Astrocyte of the cerebellum (primary cell): ENCODE results near the gene CD300E.

Source experiments
- DNase-seq: peaks from one replicate; pipeline ENCODE4 v3.0.0-alpha.2; 2011; ENCODE audit warnings: low read depth
- H3K4me3 ChIP-seq: 2 replicates; pipeline ENCODE4 v1.5.1; 2011; ENCODE audit warnings: mild to moderate bottlenecking, low read depth, low read length, moderate library complexity
- in situ Hi-C: cut with HindIII; loops from 2 replicates; pipeline ENCODE4 v1.10.0; 2017; ENCODE audit warnings: low sequenced_read_pairs
- TF ChIP-seq, protein P1 (sequence below): IDR thresholded peaks from 2 replicates; pipeline ENCODE4 v1.5.1; 2012; ENCODE audit warnings: low read length, low read depth, moderate library complexity, mild to moderate bottlenecking; ENCODE audit errors: missing control alignments

CD300E gene

GRCh38 chr17:74612046-74612445 is 11.5 kb downstream of the CD300E start:
- DNase-seq = no peak
- H3K4me3 ChIP-seq = no peak overlapping the region
- TF ChIP-seq, protein P1, sequence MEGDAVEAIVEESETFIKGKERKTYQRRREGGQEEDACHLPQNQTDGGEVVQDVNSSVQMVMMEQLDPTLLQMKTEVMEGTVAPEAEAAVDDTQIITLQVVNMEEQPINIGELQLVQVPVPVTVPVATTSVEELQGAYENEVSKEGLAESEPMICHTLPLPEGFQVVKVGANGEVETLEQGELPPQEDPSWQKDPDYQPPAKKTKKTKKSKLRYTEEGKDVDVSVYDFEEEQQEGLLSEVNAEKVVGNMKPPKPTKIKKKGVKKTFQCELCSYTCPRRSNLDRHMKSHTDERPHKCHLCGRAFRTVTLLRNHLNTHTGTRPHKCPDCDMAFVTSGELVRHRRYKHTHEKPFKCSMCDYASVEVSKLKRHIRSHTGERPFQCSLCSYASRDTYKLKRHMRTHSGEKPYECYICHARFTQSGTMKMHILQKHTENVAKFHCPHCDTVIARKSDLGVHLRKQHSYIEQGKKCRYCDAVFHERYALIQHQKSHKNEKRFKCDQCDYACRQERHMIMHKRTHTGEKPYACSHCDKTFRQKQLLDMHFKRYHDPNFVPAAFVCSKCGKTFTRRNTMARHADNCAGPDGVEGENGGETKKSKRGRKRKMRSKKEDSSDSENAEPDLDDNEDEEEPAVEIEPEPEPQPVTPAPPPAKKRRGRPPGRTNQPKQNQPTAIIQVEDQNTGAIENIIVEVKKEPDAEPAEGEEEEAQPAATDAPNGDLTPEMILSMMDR = no peak
- in situ Hi-C loops = no loop called here

DNA sequence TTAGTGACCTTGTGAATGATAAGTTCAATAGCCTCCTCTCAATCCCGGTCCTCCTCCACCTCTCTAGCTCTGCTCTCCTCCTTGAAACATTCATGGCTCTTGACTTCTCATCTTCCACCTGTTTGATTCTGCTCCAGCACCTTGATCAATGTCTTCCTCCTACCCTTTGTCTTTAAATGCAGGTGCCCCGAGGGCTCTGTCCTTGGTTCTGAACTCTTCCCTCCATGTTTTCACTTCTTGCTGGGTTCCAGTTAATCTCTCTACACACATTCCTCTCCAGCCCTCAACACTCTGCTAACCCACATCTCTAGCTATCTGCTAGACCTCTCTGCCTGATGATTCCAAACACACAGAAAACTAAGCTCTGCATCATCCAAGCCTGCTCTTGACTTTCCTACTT is 13.4 kb downstream of the CD300E start:
- H3K4me3 ChIP-seq = no peak overlapping the region
- TF ChIP-seq, protein P1 = no peak
- no peak for DNase-seq
- in situ Hi-C loops = no loop called here

DNA sequence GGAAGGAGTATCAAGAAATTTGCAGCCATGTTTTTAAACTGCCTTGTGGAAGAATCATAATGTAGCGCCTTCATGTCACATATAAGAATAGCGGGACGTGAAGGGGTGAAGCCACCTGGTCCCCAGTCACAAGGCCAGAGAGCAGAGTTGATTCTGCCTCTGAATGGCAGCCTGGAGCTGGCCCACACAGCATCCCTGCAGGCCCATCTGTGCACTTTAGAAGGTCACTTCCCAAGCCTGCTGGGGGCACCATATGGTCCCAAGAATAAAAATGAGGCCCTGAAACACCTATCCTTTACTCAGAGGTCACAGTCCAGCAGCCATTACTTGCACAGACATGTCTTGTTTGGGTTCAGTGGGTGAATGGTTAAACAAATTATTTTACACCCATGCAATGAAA is 15.0 kb downstream of the CD300E start:
- DNase-seq = no peak
- no peak overlapping the region for H3K4me3 ChIP-seq
- TF ChIP-seq, protein P1 = no peak
- in situ Hi-C loops = no loop called here

DNA sequence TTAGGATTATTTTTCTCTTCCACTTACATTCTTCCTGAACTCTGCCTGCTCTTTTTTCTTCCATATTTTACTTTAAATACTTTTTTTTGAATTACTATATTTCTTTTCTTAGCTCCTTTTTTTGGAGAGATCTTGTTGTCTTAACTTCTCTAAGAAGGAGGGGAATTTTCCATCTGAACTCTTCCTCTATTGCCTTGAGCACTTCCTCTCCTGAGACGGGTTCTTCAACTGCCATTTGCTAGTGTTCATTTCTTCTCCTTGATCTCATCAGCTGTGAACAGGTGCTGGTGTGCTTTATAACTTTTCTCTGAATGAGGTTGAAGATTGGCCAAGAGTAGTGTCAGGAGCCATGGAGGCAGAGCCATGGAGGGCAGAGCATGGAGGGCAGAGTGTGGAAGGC is 16.3 kb downstream of the CD300E start:
- in situ Hi-C loops = no loop called here
- H3K4me3 ChIP-seq = no peak overlapping the region
- no peak for DNase-seq
- TF ChIP-seq, protein P1 = no peak

DNA sequence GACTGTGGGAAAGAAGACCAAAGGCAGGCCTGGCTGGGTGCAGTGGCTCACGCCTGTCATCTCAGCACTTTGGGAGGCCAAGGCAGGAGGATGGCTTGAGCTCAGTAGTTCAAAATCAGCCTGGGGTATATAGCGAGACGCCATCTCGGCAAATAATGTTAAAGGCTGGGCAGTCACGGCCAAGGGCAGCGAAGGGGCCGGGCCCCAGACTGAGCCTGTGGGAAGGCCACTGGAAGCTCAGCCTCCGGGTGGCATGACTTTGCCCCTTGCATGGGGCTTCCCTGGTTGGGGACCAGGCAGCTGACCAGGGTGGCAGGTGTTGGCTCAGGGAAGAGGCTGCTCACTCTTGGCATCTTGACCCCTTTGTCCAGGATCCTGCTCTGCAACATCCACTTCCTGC is 17.5 kb downstream of the CD300E start:
- no peak for DNase-seq
- in situ Hi-C loops = no loop called here
- H3K4me3 ChIP-seq = no peak overlapping the region
- TF ChIP-seq, protein P1 = no peak

DNA sequence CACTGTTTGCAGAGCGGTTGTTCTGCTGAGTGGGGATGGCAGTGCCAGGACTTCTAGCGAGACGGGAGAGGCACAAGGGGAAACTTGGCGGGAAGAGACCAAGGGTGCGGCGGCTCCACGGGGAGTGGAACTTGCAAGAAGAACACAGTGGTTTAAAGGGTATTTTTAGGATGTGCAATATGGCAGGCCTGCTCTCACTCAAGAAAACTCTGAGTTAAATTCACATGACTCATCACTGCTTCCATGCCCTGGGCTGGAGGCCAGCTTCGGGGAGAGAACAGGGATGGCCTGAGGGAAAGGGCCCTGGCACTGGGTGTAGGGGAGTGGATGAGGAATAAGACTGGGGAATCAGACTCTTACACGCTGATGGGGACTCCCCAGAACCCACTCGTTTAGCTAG is 18.2 kb downstream of the CD300E start:
- peak; percentile 19 for DNase-seq
- TF ChIP-seq, protein P1 = no peak
- no peak overlapping the region for H3K4me3 ChIP-seq
- in situ Hi-C loops = no loop called here

DNA sequence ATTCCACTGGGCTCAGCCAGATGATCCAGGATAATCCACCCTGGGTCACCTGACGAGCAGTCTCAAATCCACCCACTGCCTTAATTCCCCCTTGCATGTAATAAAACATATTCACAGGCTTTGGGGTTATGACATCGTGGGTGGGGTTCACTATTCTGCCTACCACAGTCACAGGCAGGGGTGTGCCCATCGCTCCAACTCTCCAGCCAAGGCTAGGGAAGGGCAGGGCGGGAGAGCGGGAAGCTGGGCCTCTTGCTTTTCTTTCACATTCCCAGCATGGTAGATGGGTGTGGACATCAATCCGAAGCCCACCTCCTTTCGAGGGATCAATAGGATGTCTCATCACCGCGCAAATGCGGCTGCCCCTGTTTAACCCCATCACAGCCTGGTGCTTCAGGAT is 18.8 kb downstream of the CD300E start:
- in situ Hi-C loops = no loop called here
- no peak for DNase-seq
- H3K4me3 ChIP-seq = no peak overlapping the region
- TF ChIP-seq, protein P1 = no peak
